Measurements from ENCODE around the gene PLS3.

The PLS3 gene

DNA sequence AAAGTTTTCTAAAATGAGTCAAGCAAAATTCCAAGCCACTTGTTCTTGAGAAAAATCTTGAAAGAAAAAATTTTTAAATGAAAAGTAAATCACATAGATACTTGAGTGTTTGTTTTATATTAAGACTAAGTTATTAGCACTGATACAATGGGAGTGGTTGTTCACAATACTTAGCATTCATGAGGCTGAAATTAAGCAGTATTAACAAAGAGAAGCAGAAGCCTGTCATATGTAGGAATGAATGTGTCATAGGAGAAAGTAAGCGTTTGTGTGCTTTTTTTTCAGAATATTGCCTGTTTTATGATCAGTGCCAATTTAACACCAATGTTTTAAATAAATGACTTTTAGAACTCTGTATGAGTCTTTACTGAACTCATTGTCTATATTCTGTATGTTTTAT lies 37.6 kb downstream of the PLS3 start:
- Histone ChIP-seq H3K27me3 (ENCODE audit: insufficient read depth, low read depth) (no peaks in the 10 kb centered on the region), H3K27ac (no peak overlapping the region), H4K20me1 (ENCODE audit: insufficient read depth) (no peaks in the 10 kb centered on the region), H2AFZ (ENCODE audit: low read depth) (no peak overlapping the region), H3K4me2 (no peak overlapping the region), H3K4me1 (ENCODE audit: low read depth, poor library complexity, severe bottlenecking) (no peaks in the 10 kb centered on the region), H3K9ac (no peak overlapping the region), H3K4me3 (IDR thresholded peaks at IDR 0.05; ENCODE audit: insufficient read depth, low read depth, low read length) (no peak overlapping the region), H3K79me2 (ENCODE audit: insufficient read depth, low read depth) (no peaks in the 10 kb centered on the region), H3K36me3 (ENCODE audit: insufficient read depth) (no peaks in the 10 kb centered on the region)
- TF ChIP-seq, protein P1, sequence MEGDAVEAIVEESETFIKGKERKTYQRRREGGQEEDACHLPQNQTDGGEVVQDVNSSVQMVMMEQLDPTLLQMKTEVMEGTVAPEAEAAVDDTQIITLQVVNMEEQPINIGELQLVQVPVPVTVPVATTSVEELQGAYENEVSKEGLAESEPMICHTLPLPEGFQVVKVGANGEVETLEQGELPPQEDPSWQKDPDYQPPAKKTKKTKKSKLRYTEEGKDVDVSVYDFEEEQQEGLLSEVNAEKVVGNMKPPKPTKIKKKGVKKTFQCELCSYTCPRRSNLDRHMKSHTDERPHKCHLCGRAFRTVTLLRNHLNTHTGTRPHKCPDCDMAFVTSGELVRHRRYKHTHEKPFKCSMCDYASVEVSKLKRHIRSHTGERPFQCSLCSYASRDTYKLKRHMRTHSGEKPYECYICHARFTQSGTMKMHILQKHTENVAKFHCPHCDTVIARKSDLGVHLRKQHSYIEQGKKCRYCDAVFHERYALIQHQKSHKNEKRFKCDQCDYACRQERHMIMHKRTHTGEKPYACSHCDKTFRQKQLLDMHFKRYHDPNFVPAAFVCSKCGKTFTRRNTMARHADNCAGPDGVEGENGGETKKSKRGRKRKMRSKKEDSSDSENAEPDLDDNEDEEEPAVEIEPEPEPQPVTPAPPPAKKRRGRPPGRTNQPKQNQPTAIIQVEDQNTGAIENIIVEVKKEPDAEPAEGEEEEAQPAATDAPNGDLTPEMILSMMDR (conservative IDR thresholded peaks at IDR 0.05; ENCODE audit: low read depth, low read length), result no peak

- Histone ChIP-seq H3K4me2 (no peak overlapping the region), H3K27me3 (ENCODE audit: insufficient read depth, low read depth) (no peaks in the 10 kb centered on the region), H3K27ac (no peak overlapping the region), H3K9ac (no peak overlapping the region), H2AFZ (ENCODE audit: low read depth) (no peak overlapping the region), H4K20me1 (ENCODE audit: insufficient read depth) (no peaks in the 10 kb centered on the region), H3K36me3 (ENCODE audit: insufficient read depth) (no peaks in the 10 kb centered on the region), H3K4me3 (IDR thresholded peaks at IDR 0.05; ENCODE audit: insufficient read depth, low read depth, low read length) (no peak overlapping the region), H3K4me1 (ENCODE audit: low read depth, poor library complexity, severe bottlenecking) (no peaks in the 10 kb centered on the region), H3K79me2 (ENCODE audit: insufficient read depth, low read depth) (no peaks in the 10 kb centered on the region)
- TF ChIP-seq, protein P1 (conservative IDR thresholded peaks at IDR 0.05; ENCODE audit: low read depth, low read length), result no peak
These were observed 41.3 kb downstream of the PLS3 start for GRCh38 chrX:115602308-115602707.

- H3K4me2 ChIP-seq, result no peak overlapping the region
- H3K4me1 ChIP-seq (ENCODE audit: low read depth, poor library complexity, severe bottlenecking), result no peaks in the 10 kb centered on the region
- no peaks in the 10 kb centered on the region for H3K27me3 ChIP-seq (ENCODE audit: insufficient read depth, low read depth)
- no peak overlapping the region for H3K27ac ChIP-seq
- H3K36me3 ChIP-seq (ENCODE audit: insufficient read depth), result no peaks in the 10 kb centered on the region
- H2AFZ ChIP-seq (ENCODE audit: low read depth), result no peak overlapping the region
- no peaks in the 10 kb centered on the region for H3K79me2 ChIP-seq (ENCODE audit: insufficient read depth, low read depth)
- H3K9ac ChIP-seq, result no peak overlapping the region
- no peak overlapping the region for H3K4me3 ChIP-seq (IDR thresholded peaks at IDR 0.05; ENCODE audit: insufficient read depth, low read depth, low read length)
- TF ChIP-seq, protein P1 (conservative IDR thresholded peaks at IDR 0.05; ENCODE audit: low read depth, low read length), result no peak
- no peaks in the 10 kb centered on the region for H4K20me1 ChIP-seq (ENCODE audit: insufficient read depth)
These were observed 41.9 kb downstream of the PLS3 start for GRCh38 chrX:115602729-115603389.

GRCh38 chrX:115603534-115604074 lies 42.6 kb downstream of the PLS3 start:
- Histone ChIP-seq H3K4me2 (no peak overlapping the region), H3K9ac (no peak overlapping the region), H3K27ac (no peak overlapping the region), H2AFZ (ENCODE audit: low read depth) (no peak overlapping the region), H3K27me3 (ENCODE audit: insufficient read depth, low read depth) (no peaks in the 10 kb centered on the region), H3K4me1 (ENCODE audit: low read depth, poor library complexity, severe bottlenecking) (no peaks in the 10 kb centered on the region), H3K4me3 (IDR thresholded peaks at IDR 0.05; ENCODE audit: insufficient read depth, low read depth, low read length) (no peak overlapping the region), H3K36me3 (ENCODE audit: insufficient read depth) (no peaks in the 10 kb centered on the region), H4K20me1 (ENCODE audit: insufficient read depth) (no peaks in the 10 kb centered on the region), H3K79me2 (ENCODE audit: insufficient read depth, low read depth) (no peaks in the 10 kb centered on the region)
- TF ChIP-seq, protein P1 (conservative IDR thresholded peaks at IDR 0.05; ENCODE audit: low read depth, low read length), result no peak
